ENCODE data around the gene ALOX12B. TPM values are rescaled to one million over a fixed set of nuclear protein-coding genes. Genes with fewer than 3 reads are reported as not detected.

ALOX12B gene
- total and polyA plus RNA-seq, 2 of the 8 experiments (the other 6 are each of a cell fraction or from before 2014, with no cell fraction given), result 0.86 TPM; not detected in 1

DNA sequence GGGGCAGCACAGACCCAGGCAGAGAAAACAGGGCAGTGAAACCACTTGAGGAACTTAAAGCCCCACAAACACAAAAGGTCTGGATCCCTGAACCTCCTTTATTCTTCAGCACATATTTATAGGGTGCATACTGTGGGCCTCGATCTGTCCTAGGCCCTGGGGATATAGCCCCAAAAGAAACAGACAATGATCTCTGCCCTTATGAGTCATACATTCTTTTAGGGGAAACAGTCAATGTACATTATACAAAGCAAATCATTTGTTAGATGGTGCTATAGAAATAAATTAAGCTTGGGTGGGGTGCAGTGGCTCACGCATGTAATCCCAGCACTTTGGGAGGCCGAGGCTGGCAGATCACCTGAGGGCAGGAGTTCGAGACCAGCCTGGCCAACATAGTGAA lies 46.4 kb upstream of the ALOX12B start (continued):
- TF ChIP-seq, protein P1, sequence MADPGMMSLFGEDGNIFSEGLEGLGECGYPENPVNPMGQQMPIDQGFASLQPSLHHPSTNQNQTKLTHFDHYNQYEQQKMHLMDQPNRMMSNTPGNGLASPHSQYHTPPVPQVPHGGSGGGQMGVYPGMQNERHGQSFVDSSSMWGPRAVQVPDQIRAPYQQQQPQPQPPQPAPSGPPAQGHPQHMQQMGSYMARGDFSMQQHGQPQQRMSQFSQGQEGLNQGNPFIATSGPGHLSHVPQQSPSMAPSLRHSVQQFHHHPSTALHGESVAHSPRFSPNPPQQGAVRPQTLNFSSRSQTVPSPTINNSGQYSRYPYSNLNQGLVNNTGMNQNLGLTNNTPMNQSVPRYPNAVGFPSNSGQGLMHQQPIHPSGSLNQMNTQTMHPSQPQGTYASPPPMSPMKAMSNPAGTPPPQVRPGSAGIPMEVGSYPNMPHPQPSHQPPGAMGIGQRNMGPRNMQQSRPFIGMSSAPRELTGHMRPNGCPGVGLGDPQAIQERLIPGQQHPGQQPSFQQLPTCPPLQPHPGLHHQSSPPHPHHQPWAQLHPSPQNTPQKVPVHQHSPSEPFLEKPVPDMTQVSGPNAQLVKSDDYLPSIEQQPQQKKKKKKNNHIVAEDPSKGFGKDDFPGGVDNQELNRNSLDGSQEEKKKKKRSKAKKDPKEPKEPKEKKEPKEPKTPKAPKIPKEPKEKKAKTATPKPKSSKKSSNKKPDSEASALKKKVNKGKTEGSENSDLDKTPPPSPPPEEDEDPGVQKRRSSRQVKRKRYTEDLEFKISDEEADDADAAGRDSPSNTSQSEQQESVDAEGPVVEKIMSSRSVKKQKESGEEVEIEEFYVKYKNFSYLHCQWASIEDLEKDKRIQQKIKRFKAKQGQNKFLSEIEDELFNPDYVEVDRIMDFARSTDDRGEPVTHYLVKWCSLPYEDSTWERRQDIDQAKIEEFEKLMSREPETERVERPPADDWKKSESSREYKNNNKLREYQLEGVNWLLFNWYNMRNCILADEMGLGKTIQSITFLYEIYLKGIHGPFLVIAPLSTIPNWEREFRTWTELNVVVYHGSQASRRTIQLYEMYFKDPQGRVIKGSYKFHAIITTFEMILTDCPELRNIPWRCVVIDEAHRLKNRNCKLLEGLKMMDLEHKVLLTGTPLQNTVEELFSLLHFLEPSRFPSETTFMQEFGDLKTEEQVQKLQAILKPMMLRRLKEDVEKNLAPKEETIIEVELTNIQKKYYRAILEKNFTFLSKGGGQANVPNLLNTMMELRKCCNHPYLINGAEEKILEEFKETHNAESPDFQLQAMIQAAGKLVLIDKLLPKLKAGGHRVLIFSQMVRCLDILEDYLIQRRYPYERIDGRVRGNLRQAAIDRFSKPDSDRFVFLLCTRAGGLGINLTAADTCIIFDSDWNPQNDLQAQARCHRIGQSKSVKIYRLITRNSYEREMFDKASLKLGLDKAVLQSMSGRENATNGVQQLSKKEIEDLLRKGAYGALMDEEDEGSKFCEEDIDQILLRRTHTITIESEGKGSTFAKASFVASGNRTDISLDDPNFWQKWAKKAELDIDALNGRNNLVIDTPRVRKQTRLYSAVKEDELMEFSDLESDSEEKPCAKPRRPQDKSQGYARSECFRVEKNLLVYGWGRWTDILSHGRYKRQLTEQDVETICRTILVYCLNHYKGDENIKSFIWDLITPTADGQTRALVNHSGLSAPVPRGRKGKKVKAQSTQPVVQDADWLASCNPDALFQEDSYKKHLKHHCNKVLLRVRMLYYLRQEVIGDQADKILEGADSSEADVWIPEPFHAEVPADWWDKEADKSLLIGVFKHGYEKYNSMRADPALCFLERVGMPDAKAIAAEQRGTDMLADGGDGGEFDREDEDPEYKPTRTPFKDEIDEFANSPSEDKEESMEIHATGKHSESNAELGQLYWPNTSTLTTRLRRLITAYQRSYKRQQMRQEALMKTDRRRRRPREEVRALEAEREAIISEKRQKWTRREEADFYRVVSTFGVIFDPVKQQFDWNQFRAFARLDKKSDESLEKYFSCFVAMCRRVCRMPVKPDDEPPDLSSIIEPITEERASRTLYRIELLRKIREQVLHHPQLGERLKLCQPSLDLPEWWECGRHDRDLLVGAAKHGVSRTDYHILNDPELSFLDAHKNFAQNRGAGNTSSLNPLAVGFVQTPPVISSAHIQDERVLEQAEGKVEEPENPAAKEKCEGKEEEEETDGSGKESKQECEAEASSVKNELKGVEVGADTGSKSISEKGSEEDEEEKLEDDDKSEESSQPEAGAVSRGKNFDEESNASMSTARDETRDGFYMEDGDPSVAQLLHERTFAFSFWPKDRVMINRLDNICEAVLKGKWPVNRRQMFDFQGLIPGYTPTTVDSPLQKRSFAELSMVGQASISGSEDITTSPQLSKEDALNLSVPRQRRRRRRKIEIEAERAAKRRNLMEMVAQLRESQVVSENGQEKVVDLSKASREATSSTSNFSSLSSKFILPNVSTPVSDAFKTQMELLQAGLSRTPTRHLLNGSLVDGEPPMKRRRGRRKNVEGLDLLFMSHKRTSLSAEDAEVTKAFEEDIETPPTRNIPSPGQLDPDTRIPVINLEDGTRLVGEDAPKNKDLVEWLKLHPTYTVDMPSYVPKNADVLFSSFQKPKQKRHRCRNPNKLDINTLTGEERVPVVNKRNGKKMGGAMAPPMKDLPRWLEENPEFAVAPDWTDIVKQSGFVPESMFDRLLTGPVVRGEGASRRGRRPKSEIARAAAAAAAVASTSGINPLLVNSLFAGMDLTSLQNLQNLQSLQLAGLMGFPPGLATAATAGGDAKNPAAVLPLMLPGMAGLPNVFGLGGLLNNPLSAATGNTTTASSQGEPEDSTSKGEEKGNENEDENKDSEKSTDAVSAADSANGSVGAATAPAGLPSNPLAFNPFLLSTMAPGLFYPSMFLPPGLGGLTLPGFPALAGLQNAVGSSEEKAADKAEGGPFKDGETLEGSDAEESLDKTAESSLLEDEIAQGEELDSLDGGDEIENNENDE (IDR thresholded peaks at IDR 0.05; ENCODE audit: insufficient replicate concordance, low read length), result no peak
- TF ChIP-seq RXRA (IDR thresholded peaks at IDR 0.05; ENCODE audit: insufficient read depth, low read depth, low read length) (no peak), JUND (IDR thresholded peaks at IDR 0.05; ENCODE audit: low read length) (no peak), CEBPB (IDR thresholded peaks at IDR 0.05; ENCODE audit: low read depth, low read length) (no peak), NRF1 (IDR thresholded peaks at IDR 0.05; ENCODE audit: low read depth, low read length) (no peak), NANOG (IDR thresholded peaks at IDR 0.05; ENCODE audit: insufficient read depth, low read depth, low read length, poor library complexity, severe bottlenecking) (no peak), KDM1A (IDR thresholded peaks at IDR 0.05; ENCODE audit: borderline replicate concordance, low read length) (no peak), SIN3A (conservative IDR thresholded peaks at IDR 0.05 in 1 of 2, IDR thresholded peaks at IDR 0.05 in 1 of 2; ENCODE audit: low read depth in 1 of 2, low read length in 2 of 2) (no peak)
